Measurements from ENCODE around the gene LYRM1.

- TF ChIP-seq POLR2A (IDR thresholded peaks at IDR 0.05) (no peak), POLR2AphosphoS5 (IDR thresholded peaks at IDR 0.05) (no peak)
- TF ChIP-seq, protein P1, sequence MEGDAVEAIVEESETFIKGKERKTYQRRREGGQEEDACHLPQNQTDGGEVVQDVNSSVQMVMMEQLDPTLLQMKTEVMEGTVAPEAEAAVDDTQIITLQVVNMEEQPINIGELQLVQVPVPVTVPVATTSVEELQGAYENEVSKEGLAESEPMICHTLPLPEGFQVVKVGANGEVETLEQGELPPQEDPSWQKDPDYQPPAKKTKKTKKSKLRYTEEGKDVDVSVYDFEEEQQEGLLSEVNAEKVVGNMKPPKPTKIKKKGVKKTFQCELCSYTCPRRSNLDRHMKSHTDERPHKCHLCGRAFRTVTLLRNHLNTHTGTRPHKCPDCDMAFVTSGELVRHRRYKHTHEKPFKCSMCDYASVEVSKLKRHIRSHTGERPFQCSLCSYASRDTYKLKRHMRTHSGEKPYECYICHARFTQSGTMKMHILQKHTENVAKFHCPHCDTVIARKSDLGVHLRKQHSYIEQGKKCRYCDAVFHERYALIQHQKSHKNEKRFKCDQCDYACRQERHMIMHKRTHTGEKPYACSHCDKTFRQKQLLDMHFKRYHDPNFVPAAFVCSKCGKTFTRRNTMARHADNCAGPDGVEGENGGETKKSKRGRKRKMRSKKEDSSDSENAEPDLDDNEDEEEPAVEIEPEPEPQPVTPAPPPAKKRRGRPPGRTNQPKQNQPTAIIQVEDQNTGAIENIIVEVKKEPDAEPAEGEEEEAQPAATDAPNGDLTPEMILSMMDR (IDR thresholded peaks at IDR 0.05): no peak
Observed at GRCh38 chr16:20859229-20859628, 41.3 kb upstream of the LYRM1 start.
